ENCODE measurements around the gene CD53.

Gene CD53

DNA sequence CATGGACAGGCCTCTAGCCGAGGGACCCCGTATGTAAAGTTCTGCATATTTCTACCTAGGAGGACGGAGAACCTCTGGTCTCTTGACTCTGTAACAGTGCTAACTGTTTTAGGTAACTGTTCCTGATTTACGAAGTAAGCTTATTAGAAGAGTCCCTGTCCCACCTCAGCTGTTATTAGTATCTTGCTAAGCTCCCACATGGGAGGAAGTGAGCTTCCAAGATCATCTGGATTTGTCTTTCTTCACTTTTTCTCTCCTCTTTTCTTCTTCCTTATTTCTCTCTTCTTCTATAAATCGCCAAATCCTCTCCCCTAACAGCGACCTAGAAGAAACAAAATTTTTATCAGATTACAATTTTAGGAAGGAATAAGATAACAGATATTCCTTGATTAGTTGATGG lies 4.4 kb downstream of the CD53 start:
- no peak for DNase-seq

DNA sequence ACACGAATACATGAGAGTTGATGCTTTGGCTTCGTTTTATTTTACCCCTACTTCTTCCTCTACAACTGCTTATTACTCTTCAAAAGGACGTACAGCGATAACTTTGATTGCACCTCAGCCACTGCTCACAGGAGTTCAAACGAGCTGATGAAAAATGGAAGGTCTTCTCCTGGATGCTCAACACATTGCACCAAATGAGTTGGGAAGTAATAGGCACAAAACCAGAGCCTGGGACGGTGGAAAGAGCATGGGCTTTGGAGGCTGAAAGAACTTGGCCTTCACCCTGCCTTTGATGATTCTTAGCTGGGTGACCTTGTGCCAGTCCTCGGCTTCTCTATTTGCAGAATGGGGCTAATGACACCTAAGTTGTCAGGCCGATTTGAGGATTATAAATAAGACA lies 4.8 kb downstream of the CD53 start:
- no peak for DNase-seq

DNA sequence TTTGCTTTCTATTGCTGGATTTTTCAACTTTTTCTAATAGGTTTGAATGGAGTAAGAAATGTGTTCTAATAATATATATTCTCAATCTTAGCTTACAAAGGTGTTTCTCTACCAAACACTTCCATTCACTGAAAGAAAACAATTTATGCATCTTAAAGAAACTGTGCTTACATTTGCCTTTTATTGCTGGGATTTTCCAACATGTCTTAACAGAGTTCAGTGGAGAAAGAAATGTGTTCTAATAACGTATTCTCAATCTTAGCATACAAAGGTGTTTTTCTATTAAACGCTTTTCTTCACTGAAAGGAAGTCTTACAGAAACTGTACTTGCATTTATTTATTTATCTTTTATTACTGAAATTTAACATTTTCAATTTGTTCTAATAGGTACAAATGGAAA lies 5.6 kb downstream of the CD53 start:
- no peak for DNase-seq

DNA sequence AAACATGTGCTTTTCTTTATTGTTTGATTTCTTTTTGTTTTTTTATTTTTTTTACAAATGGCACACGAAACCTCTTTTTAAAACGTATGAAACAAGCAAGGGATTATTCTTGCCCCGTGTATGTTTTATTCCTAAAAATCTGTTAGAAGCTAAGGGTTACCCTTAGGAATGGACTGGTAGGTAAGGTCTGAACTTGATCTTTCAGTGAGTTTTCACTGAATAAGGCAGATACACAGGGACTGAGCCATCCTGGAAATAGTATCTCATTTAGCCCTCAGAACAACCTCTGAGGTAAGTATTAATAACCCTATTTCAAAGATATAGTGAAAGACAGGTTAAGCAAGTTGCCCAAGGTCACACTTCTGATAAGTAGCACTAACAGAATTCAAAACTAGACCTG lies 6.0 kb downstream of the CD53 start:
- no peak for DNase-seq

DNA sequence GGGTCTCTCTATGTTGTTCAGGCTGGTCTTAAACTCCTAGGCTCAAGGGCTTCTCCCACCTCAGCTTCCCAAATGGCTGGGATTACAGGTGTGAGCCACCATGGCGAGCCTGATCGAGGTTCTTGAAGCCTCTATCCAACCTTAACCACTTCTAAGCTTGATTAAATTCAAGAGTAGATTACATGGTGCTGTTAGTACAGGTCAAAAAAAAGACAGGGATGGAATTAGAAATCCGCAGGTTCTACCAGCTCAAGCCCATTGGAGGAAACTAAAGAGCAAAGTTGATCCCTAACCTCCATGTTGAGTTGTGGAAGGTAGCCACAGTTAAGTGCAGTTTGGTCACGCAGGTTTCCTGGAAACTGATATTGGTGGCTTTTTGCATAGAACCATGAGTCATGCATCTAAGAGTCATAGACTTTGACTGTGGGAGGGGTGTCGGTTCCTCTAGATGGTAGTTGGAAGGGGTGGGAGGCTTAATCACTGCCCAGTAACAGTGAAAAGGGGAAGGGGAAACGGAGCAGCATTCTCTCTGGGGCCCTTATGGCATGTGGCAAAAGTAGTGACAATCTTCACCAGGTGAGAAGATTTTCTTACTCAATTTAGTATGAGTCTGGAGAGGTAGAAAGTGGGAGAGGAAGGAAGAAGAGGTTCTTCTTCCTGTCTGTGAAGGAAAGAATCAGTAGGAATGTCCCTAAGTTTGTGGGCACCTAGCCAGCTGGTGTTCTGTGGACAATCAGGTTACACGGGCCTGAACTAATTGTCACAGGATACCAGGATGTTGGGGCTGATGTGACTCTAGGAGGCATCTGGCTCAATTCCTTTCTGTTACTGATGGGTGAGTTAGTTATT lies 7.0 kb downstream of the CD53 start:
- DNase-seq, result no peak

DNA sequence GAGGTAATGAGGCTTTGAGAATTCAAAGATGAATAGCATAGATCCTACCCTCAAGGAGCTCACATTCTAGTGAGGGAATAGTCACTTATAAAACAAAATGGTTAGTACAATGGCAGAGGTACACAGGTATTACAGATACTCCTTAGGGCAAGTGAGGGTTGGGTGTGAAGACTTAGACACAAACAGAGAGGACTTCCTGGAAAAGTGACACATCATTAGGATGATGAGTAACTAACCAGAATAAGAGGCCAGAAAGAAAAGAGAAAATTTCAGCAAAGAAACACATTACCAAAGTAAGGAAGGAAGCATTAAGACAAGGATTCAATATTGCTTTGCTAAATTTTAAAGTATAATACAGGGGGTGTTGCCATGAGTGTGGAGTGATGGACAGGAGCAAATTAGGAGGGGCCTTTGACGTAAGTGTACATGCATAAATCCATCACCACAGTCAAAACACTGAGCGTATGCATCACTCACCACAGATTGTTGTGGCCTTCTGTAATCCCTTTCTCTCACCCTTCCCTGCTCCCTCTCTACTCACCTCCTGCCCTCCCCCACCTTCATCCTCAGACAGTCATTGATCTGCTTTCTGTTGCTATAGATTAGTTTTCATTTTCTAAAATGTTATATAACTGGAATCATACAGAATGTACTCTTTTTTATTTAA lies 7.9 kb downstream of the CD53 start:
- no peak for DNase-seq

- no peak for DNase-seq
Measured at GRCh38 chr1:110888049-110888448, 15.1 kb downstream of the CD53 start.

GRCh38 chr1:110888641-110889040 lies 15.7 kb downstream of the CD53 start:
- no peak for DNase-seq

GRCh38 chr1:110890474-110891196 lies 17.7 kb downstream of the CD53 start:
- no peak for DNase-seq

DNA sequence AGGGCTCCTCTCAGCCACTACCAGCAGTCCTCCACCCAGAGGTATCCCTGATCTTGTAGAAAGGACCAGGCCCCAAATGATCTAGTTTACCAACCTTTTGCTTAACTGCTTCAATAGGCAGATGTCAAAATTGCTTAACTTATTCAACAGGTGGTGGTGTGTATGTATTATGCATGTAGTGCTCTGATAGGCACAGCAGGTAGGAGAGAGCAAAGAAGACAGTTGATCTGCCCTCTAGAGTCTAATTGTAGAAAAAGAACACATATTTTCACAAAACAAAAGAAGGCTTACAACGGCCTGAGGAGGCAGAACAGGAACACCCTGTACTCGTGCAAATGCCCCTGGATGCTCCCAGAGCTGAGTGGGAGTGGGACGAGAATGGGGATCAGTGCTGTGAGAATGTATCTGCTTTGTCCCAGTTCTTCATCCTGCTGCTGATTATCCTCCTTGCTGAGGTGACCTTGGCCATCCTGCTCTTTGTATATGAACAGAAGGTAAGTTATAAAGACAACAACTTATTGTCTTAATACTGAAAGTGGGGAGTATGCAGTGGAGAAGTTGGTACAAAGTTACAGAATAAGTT lies 21.1 kb downstream of the CD53 start:
- DNase-seq, result no peak

DNA sequence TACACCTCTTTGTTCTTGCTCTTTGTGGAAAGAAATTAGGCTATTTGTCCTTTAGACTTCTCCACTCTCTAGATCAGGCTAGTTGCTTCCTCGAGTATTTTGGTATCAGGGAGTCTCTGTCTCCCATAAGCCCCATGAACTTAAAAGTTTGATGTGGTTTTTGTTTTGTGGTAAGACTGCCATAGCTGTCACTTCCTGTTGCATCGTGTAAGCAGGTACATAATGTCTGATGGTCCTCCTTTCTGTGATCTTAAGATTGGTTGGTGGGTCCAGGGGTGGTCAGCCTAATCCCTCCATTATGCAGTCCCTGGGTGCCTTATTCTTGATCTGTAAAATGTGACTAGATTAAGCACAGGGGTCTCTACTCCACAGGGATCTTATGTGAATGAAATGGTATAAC lies 23.1 kb downstream of the CD53 start:
- no peak for DNase-seq

- no peak for DNase-seq
Measured at GRCh38 chr1:110897681-110898080, 24.7 kb downstream of the CD53 start.

DNA sequence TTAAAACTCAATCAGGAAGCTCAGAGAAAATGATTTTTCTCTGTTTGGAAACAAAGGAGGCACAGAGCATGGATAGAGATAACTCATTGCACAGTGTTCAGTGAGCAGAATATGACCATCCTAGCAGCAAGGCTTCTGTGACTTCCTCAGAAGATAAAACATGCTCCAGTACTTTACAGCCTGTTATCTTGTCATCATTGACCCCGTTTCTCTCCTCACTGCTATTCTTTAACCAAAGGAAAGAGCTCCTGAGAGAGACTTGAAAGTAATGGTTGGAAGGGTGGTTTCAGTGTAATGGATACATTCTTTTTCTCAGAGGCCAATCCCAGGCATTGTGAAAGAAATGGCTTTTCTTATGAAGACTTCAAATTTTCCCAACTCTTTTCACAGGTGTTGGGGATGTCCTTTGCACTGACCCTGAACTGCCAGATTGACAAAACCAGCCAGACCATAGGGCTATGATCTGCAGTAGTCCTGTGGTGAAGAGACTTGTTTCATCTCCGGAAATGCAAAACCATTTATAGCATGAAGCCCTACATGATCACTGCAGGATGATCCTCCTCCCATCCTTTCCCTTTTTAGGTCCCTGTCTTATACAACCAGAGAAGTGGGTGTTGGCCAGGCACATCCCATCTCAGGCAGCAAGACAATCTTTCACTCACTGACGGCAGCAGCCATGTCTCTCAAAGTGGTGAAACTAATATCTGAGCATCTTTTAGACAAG lies 25.9 kb downstream of the CD53 start:
- DNase-seq, result no peak

DNA sequence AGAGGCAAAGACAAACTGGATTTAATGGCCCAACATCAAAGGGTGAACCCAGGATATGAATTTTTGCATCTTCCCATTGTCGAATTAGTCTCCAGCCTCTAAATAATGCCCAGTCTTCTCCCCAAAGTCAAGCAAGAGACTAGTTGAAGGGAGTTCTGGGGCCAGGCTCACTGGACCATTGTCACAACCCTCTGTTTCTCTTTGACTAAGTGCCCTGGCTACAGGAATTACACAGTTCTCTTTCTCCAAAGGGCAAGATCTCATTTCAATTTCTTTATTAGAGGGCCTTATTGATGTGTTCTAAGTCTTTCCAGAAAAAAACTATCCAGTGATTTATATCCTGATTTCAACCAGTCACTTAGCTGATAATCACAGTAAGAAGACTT lies 26.5 kb downstream of the CD53 start:
- DNase-seq, result no peak

- DNase-seq, result no peak
Measured at GRCh38 chr1:110902820-110903463, 30.0 kb downstream of the CD53 start.

DNA sequence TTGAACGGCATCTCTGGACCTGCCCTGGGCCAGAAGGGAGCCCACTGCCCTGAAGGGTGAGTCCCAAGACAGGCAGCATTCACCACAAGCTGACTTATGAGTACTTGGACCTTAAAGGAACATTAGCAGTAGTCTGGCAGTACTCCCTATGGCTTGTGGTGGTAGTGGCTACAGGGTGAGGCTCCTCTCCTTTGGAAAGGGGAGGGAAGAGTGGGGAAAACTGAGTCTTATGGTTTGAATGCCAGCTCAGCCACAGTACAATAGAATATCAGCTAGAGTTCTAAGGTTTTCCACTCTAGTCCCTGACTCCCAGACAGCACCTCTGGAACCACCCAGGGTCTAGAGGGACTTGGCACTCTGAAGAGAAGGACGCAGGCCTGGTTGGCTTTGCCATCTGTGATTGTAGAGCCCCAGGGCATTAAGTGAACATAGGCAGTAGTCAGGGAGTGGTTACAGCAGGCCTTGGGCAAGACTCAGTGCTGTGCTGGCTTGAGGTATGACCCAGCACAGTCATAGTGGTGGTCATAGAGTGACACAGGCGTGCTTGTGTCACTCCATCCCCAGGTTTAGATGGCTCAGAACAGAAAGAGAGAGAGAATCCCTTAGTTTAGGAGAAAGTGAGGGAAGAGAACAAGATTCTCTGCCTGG lies 31.0 kb downstream of the CD53 start:
- no peak for DNase-seq

DNA sequence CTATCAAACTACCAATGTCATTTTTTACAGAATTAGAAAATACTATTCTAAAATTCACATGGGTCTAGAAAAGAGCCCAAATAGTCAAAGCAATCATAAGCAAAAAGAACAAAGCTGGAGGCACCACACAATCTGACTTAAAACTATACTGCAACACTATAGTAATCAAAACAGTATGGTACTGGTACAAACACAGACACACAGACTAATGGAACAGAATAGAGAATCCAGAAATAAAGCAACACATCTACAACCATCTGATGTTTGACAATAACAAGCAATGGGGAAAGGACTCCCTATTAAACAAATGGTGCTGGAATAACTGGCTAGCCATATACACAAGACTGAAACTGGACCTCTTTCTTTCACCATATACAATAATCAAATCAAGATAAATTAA lies 39.8 kb downstream of the CD53 start:
- DNase-seq, result no peak

DNA sequence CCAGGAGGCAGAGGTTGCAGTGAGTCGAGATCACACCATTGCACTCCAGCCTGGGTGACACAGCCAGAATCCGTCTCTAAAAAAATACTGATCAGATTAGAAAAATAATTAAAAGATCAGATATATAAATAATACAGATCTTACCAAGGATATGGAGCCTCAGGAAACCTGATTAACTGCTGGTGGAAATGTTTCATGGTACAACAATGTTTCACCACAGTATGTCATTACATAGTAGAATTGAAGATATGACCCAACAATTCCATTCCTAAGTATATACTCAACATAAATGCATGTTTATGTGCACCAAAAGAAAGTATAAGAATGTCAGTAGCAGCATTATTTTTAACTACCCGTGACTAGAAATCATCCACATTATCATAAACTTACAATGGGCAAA lies 41.7 kb downstream of the CD53 start:
- no peak for DNase-seq

DNA sequence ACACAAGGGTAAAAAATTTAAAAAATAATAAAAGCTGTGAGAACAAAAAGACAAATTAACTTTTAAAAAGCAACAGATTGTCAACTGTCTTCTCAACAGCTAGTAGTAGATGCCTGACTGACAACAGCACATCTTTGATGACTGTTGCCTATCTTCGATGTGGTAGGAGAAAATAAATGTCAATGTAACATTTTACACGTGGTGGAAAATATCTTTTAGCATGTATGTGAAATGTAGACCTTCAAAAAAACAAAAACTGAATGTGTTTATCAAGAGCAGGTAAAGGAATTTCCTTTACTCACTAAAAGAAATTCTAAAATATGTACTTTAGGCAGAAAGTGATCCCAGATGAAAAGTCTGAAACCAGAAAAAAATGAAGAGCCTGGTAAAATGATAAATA lies 42.9 kb downstream of the CD53 start:
- DNase-seq, result no peak

DNA sequence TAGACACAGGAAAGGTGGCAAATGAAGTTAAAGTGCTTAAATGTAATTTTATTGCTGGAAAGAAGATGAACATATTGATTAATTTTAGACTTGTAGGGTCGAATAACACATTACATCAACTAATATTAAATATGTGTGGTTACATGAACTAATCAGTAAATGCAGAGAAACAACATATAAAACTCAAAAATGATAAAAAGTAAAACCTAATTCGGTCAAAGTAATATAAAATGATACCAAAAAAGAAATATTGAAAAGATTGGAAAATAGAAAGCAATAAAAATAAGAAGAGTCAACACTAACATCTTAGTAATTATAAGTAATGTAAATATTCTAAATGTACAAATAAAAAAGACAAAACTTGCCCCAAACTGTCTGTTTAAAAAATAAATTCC lies 43.3 kb downstream of the CD53 start:
- DNase-seq, result no peak

DNA sequence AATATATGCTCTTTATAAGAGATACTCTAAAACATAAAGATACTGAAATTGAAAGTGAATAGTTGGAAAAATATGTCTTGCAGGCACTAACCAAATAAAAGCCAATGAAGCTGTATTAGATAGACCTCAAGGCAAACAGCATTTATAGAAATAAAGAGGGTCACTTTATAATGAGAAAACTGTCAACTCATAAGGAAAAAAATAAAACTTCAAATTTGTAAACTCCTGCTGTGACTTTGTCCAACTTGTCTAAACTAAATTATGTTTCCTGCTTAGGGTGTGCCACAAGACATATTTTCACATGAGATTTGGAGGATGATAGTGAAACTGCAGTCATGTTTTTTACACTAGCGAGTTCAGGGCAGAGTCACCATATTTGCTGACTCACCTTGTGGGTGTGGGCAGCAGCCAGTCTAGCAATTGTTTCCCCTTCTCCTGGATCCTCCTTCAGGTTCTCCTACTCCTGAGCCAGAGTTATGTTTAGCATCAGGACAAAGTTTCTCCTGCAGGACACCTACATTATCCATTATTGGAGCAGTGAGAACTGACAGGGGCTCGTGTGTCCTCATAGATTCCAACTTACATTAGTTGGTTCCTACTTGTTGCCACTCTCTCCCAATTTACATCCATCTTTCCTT lies 43.8 kb downstream of the CD53 start:
- no peak for DNase-seq
